ENCODE results near the gene FLT4.

GRCh38 chr5:180605554-180606214 is 43.7 kb downstream of the FLT4 start:
- TF ChIP-seq ZBTB2 (IDR thresholded peaks at IDR 0.05) (no peak), ATF2 (CRISPR knock-in tag; IDR thresholded peaks at IDR 0.05) (no peak), ZNF780A (CRISPR knock-in tag; IDR thresholded peaks at IDR 0.05) (no peak), DACH1 (IDR thresholded peaks at IDR 0.05; ENCODE audit: partially characterized antibody) (no peak), OTX1 (CRISPR knock-in tag; IDR thresholded peaks at IDR 0.05) (no peak), CTCF (IDR thresholded peaks at IDR 0.05 in 2 of 3, conservative IDR thresholded peaks at IDR 0.05 in 1 of 3; ENCODE audit: insufficient read depth in 2 of 3, low read depth in 1 of 3, low read length in 3 of 3) (peak; percentile 77 to 89 (median 79)), POLR2A (conservative IDR thresholded peaks at IDR 0.05) (no peak), TFE3 (CRISPR knock-in tag; IDR thresholded peaks at IDR 0.05) (no peak)
